ENCODE data around the gene RELB.

RELB gene

GRCh38 chr19:45069056-45069455 lies 67.8 kb downstream of the RELB start:
- peak; percentile 52 for ATAC-seq

GRCh38 chr19:45070214-45070613 lies 69.0 kb downstream of the RELB start:
- no peak for TF ChIP-seq CSRNP3 (CRISPR knock-in tag; IDR thresholded peaks at IDR 0.05)
- TF ChIP-seq, protein P1, sequence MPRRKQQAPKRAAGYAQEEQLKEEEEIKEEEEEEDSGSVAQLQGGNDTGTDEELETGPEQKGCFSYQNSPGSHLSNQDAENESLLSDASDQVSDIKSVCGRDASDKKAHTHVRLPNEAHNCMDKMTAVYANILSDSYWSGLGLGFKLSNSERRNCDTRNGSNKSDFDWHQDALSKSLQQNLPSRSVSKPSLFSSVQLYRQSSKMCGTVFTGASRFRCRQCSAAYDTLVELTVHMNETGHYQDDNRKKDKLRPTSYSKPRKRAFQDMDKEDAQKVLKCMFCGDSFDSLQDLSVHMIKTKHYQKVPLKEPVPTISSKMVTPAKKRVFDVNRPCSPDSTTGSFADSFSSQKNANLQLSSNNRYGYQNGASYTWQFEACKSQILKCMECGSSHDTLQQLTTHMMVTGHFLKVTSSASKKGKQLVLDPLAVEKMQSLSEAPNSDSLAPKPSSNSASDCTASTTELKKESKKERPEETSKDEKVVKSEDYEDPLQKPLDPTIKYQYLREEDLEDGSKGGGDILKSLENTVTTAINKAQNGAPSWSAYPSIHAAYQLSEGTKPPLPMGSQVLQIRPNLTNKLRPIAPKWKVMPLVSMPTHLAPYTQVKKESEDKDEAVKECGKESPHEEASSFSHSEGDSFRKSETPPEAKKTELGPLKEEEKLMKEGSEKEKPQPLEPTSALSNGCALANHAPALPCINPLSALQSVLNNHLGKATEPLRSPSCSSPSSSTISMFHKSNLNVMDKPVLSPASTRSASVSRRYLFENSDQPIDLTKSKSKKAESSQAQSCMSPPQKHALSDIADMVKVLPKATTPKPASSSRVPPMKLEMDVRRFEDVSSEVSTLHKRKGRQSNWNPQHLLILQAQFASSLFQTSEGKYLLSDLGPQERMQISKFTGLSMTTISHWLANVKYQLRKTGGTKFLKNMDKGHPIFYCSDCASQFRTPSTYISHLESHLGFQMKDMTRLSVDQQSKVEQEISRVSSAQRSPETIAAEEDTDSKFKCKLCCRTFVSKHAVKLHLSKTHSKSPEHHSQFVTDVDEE (CRISPR knock-in tag; IDR thresholded peaks at IDR 0.05): no peak
- TF ChIP-seq ZFP3 (CRISPR knock-in tag; IDR thresholded peaks at IDR 0.05): no peak
- TF ChIP-seq ZNF565 (CRISPR knock-in tag; conservative IDR thresholded peaks at IDR 0.05; ENCODE audit: low read depth): no peak
- TF ChIP-seq ISL1 (CRISPR knock-in tag; IDR thresholded peaks at IDR 0.05): no peak
- ATAC-seq: no peak

More at GRCh38 chr19:45069056-45069455, 67.8 kb downstream of the RELB start:
- TF ChIP-seq ESRRG (CRISPR knock-in tag; IDR thresholded peaks at IDR 0.05): no peak
- TF ChIP-seq ZFP3 (CRISPR knock-in tag; IDR thresholded peaks at IDR 0.05): no peak
- TF ChIP-seq ISL1 (CRISPR knock-in tag; IDR thresholded peaks at IDR 0.05): no peak
- no peak for TF ChIP-seq ZC3H10 (CRISPR knock-in tag; IDR thresholded peaks at IDR 0.05)
- TF ChIP-seq ZNF565 (CRISPR knock-in tag; conservative IDR thresholded peaks at IDR 0.05; ENCODE audit: low read depth): no peak
- TF ChIP-seq ARNTL (CRISPR knock-in tag; IDR thresholded peaks at IDR 0.05; ENCODE audit: borderline replicate concordance, low read depth): no peak
- TF ChIP-seq PPARA (CRISPR knock-in tag; IDR thresholded peaks at IDR 0.05; ENCODE audit: borderline replicate concordance): no peak

- TF ChIP-seq RARB (CRISPR knock-in tag; IDR thresholded peaks at IDR 0.05): no peak
- TF ChIP-seq ESRRG (CRISPR knock-in tag; IDR thresholded peaks at IDR 0.05): no peak
- TF ChIP-seq ISL1 (CRISPR knock-in tag; IDR thresholded peaks at IDR 0.05): no peak
- TF ChIP-seq CREB5 (CRISPR knock-in tag; IDR thresholded peaks at IDR 0.05; ENCODE audit: low read depth): no peak
- TF ChIP-seq ARNTL (CRISPR knock-in tag; IDR thresholded peaks at IDR 0.05; ENCODE audit: borderline replicate concordance, low read depth): no peak
- TF ChIP-seq CSRNP3 (CRISPR knock-in tag; IDR thresholded peaks at IDR 0.05): no peak
- TF ChIP-seq, protein P1 (CRISPR knock-in tag; IDR thresholded peaks at IDR 0.05): no peak
- TF ChIP-seq OSR1 (CRISPR knock-in tag; IDR thresholded peaks at IDR 0.05): no peak
- no peak for TF ChIP-seq TOX (CRISPR knock-in tag; IDR thresholded peaks at IDR 0.05; ENCODE audit: borderline replicate concordance)
- TF ChIP-seq ZFP3 (CRISPR knock-in tag; IDR thresholded peaks at IDR 0.05): no peak
- no peak for TF ChIP-seq ZNF70 (CRISPR knock-in tag; IDR thresholded peaks at IDR 0.05)
- TF ChIP-seq TCF4 (CRISPR knock-in tag; IDR thresholded peaks at IDR 0.05; ENCODE audit: borderline replicate concordance): no peak
- no peak for TF ChIP-seq ZNF8 (CRISPR knock-in tag; IDR thresholded peaks at IDR 0.05)
- no peak for ATAC-seq
Observed at GRCh38 chr19:45070861-45071544, 69.7 kb downstream of the RELB start.

GRCh38 chr19:45071545-45071938 lies 70.3 kb downstream of the RELB start:
- TF ChIP-seq ZFP3 (CRISPR knock-in tag; IDR thresholded peaks at IDR 0.05) (no peak), RARB (CRISPR knock-in tag; IDR thresholded peaks at IDR 0.05) (no peak), CSDC2 (CRISPR knock-in tag; IDR thresholded peaks at IDR 0.05) (no peak), ZFP30 (CRISPR knock-in tag; IDR thresholded peaks at IDR 0.05) (no peak), ZNF70 (CRISPR knock-in tag; IDR thresholded peaks at IDR 0.05) (no peak), ZNF8 (CRISPR knock-in tag; IDR thresholded peaks at IDR 0.05) (no peak), CREB5 (CRISPR knock-in tag; IDR thresholded peaks at IDR 0.05; ENCODE audit: low read depth) (no peak), GLIS3 (CRISPR knock-in tag; IDR thresholded peaks at IDR 0.05) (no peak), PPARA (CRISPR knock-in tag; IDR thresholded peaks at IDR 0.05; ENCODE audit: borderline replicate concordance) (no peak), CSRNP3 (CRISPR knock-in tag; IDR thresholded peaks at IDR 0.05) (no peak), ARNTL (CRISPR knock-in tag; IDR thresholded peaks at IDR 0.05; ENCODE audit: borderline replicate concordance, low read depth) (no peak), ZNF565 (CRISPR knock-in tag; conservative IDR thresholded peaks at IDR 0.05; ENCODE audit: low read depth) (no peak)
- ATAC-seq: no peak

Data from SK-N-SH treated with all-trans-retinoic acid at 6 μM for 48 hours (cell line).